ENCODE measurements around the gene LPCAT3.

Gene LPCAT3

DNA sequence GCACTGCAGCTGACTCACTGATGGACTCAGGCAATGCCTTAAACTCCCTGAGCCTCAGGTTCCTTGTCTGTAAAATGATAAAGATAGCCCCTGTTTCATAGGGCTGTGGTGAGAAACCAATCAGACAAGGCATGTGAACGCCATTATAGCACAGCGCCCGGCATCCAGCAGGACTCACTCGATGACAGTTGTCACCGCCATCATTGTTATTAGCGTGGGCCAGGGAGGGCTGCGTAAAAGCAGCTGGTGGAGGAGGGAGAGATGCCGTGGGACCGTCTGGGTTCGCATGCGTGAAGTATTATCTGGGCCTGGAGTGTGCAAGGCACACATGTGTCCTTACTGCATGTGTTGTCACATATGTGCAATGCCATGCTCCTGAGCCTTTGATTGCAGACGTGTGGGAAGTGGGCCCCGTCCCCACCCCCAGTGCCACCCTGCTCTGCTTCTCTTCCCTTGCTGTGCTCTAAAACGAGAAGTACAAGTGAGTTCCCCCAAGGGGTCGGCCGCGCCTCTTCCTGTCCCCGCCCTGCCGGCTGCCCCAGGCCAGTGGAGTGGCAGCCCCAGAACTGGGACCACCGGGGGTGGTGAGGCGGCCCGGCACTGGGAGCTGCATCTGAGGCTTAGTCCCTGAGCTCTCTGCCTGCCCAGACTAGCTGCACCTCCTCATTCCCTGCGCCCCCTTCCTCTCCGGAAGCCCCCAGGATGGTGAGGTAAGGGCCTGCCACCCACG is 67.3 kb downstream of the LPCAT3 start, which contains the start of gene PTPN6:
Gene PTPN6 (plus strand): TSS at position 546 of the 730 bp plus-strand sequence. CDS start 157 bp downstream, at position 703.
- peak; percentile 68 to 75 for DNase-seq

GRCh38 chr12:6950401-6950801 is 67.9 kb downstream of the LPCAT3 start:
- DNase-seq = peak in 1 of 2 experiments; percentile 58

DNA sequence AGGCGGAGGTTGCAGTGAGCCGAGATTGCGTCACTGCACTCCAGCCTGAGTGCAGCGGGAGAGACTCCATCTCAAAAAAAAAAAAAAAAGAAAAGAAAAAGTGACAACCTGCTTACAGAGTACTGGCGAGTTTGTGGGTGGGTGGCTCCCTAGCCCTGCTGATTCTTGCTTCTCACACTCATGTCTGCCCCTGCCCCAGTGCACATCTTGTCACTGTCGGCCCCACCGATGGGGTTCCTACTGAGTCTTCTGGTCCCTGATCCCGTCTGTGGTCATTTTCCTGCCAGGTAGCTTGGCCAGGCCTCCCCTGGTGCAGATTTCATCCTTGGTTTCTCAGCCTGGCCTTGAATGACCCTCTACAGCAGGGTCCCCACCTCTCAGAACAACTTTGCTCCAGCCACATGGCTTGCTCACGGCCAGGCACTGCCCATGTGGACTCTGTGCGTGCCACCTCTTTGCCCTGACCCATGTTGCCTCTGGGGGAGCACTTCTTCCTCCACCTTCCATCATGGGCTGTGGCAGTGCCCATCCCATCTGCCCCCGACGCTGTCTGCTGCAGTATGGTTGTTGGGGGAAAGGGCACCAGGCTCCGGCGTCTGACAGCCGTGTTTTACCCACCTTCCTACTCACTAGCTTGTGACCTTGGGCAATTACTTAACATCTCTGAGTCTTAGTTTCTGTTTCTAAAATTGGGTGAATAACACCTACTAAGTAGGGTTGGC is 69.2 kb downstream of the LPCAT3 start:
- peak in 1 of 2 experiments; percentile 45 for DNase-seq

- no peak for DNase-seq
These were observed 70.7 kb downstream of the LPCAT3 start for GRCh38 chr12:6947615-6948014.

DNA sequence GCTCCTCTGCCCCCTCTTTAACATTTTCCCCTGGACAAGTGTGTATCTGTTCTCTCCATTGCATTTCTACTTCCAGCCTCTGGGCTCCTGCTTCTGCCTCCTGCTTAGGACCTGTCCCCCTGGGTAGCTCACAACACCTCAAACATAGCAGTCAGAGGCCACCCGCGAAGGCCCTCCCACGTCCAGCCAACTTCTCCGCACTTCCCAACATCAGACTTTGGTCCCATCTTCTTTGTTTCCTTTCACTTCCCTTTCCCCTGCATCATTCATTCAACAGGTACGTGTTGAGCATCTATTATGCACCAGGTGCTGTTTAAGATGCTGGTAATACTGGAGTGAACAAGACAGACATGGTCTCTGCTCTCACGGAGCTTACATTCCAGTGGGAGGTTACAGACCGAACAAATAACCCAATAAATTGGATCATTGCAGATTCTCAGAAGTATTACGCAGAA is 71.3 kb downstream of the LPCAT3 start:
- DNase-seq = no peak

GRCh38 chr12:6946033-6946919 is 72.0 kb downstream of the LPCAT3 start:
- DNase-seq = peak; percentile 81 to 86

- DNase-seq = peak in 1 of 2 experiments; percentile 21
These were observed 72.7 kb downstream of the LPCAT3 start for GRCh38 chr12:6945613-6946012.

DNA sequence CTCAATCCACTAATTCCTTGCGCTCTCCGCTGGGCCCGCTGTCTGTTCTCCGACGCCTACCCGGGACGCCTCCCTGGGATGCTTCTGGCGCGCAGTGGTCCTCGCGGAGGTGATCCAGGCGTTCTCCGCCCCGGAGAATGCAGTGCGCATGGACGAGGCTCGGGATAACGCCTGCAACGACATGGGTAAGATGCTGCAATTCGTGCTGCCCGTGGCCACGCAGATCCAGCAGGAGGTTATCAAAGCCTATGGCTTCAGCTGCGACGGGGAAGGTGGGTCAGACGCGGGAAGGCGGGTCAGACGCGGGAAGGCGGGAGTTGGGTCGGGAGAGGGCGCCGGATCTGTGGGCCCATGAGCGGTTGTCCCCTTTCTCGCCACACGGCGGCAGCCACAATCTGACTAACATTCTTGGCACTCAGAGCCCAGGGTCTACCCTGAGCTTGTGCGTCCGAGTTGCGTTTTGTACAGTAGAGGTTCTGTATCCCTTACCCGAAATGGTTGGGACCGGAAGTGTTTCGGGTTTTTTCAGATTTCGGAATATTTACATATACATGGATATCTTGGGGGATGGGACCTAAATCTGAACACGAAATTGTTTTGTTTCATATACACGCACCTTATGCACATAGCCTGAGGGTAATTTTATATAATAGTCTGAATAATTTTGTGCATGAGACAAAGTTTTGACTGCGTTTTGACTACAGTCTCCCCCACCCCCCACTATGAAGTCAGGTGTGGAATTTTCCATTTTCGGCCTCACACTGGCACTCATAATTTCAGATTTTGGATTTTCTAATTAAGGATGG is 73.7 kb downstream of the LPCAT3 start:
- peak; percentile 89 to 92 for DNase-seq

- DNase-seq = peak; percentile 80 to 85
These were observed 74.4 kb downstream of the LPCAT3 start, which contains the start of the genes C12orf57 and RNU7-1 for GRCh38 chr12:6943722-6944380. Gene C12orf57 (plus strand): TSS chr12:6944022. CDS start chr12:6944122, 100 bp downstream. Gene RNU7-1 (plus strand): TSS chr12:6943816.

- DNase-seq = peak; percentile 69 to 79
These were observed 74.9 kb downstream of the LPCAT3 start for GRCh38 chr12:6943389-6943721.

DNA sequence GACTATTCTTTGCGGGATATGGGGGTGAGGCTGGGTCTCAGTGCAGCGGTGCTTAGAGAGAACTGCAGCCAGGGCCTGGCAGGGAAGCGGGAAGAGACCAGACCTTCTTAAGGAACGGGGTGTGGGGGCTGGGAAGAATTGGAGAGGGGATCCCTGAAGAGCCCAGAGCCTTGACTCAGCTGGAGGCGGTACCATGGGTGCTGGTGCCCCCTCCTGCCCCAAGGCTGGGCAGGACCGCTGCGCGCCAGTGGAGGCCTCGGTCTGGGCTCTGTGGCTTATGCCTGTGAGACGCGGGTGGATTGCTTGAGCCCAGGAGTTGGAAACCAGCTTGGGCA is 76.0 kb downstream of the LPCAT3 start:
- no peak for DNase-seq

DNA sequence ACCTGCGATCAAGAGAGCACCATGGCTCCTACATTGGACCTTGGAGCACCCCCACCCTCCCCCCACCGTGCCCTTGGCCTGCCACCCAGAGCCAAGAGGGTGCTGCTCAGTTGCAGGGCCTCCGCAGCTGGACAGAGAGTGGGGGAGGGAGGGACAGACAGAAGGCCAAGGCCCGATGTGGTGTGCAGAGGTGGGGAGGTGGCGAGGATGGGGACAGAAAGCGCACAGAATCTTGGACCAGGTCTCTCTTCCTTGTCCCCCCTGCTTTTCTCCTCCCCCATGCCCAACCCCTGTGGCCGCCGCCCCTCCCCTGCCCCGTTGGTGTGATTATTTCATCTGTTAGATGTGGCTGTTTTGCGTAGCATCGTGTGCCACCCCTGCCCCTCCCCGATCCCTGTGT is 76.5 kb downstream of the LPCAT3 start:
- DNase-seq = no peak

GRCh38 chr12:6941267-6941666 is 77.0 kb downstream of the LPCAT3 start:
- DNase-seq = no peak

DNA sequence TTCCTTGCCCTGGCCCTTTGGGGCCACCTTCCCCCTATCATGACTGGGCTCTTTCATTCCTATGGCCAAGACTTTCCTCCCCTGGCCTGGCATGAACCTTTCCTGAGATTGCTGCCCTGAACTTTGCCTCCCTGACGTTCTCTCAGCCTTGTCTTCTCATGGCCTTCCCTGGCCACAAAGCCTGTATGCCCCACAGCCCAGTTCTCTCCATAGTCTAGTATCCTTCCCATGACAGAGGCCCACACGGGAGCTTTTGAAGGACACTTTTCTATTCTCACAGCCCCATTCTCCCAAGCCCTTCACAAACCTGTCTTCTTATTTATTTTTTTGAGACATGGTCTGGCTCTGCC is 79.1 kb downstream of the LPCAT3 start:
- DNase-seq = no peak

GRCh38 chr12:6938353-6939190 is 79.7 kb downstream of the LPCAT3 start:
- DNase-seq = peak in 1 of 2 experiments; percentile 8

DNA sequence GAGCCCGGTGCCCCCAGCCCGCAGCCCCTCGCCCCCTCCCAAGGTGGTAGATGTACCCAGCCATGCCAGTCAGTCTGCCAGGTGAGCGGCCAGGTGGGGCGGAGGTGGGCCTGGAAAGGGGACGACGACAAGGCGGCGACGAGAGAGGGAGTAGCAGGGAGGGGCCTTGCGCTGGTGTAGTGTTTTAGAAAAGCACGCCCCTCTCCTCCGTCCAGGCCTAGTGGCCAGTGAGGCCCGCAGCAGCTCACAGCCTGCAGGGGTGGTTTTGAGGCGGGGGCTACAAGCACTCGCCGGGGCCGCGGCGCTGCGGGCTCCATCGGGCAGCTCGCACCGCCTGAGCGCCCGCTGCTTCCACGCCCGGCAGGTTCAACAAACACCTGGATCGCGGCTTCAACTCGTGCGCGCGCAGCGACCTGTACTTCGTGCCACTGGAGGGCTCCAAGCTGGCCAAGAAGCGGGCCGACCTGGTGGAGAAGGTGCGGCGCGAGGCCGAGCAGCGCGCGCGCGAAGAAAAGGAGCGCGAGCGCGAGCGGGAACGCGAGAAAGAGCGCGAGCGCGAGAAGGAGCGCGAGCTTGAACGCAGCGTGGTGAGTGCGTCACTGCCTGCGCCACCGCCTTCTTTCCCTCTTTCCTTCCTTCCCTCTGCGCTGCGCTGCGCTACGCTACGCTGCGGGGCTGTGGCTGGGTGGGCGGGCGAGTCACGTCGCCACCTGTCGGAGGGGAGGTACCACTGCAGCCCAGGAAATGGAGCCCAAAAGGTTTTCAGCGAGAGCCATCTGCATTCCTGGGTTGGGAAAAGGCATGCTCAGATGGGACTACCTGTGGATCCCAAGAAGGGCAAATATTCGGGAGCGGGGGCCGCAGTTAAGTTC is 80.6 kb downstream of the LPCAT3 start:
- peak; percentile 91 to 93 for DNase-seq

GRCh38 chr12:6936636-6937480 is 81.4 kb downstream of the LPCAT3 start:
- DNase-seq = peak; percentile 66 to 72

GRCh38 chr12:6936194-6936635 is 82.1 kb downstream of the LPCAT3 start:
- DNase-seq = peak in 1 of 2 experiments; percentile 5
